GM18508 (cell line): ENCODE data around the gene LDHAL6B.

Experiments
- ATAC-seq: cut with Tn5 transposase; IDR thresholded peaks from one replicate; pipeline ENCODE4 v1.9.1; 2021; ENCODE audit warnings: moderate number of reproducible peaks; ENCODE audit not compliant: insufficient read depth, unreplicated experiment

LDHAL6B gene

GRCh38 chr15:59245559-59245958, 38.9 kb downstream of the LDHAL6B start:
- ATAC-seq = no peak

DNA sequence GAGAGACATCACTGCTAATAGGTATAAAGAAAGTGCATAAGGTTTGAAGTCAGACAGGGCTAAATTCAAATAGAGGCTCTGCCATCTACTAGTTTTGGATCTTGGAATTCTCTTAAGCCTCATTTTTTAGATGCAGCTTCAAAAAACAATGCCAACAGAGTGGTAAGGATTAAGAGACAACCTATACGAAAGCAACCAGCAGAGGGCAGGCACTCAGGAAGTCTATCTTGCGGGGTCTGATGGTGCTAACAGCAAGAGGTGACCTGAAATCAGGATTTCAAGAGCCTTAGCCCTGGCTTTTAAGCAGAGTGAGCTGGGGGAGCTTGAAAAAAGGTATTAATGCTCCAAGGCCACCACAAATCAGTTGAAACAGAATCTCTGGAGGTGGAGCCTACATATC, 40.7 kb downstream of the LDHAL6B start:
- ATAC-seq = no peak

DNA sequence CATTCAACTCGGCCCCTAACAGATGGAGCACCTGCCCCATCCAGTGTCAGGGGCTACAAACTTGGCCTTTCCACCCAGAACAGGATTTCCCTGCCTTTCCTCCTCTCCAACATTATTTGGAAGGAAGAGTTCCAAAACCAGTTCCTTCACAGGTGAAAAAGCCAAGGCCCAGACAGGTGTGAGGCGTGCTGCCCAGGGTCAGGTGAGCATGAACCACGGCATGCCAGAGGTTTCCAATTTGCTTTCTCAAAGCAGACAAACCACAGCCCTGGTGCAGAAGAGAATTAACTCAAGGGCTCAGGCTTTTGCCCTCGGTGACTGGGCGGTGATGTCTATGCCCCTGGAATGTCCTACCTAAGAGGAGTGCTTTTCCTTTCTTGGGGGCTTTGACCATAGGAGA, 43.2 kb downstream of the LDHAL6B start:
- ATAC-seq = no peak

- ATAC-seq = no peak
These were observed 43.6 kb downstream of the LDHAL6B start for GRCh38 chr15:59250249-59250648.

DNA sequence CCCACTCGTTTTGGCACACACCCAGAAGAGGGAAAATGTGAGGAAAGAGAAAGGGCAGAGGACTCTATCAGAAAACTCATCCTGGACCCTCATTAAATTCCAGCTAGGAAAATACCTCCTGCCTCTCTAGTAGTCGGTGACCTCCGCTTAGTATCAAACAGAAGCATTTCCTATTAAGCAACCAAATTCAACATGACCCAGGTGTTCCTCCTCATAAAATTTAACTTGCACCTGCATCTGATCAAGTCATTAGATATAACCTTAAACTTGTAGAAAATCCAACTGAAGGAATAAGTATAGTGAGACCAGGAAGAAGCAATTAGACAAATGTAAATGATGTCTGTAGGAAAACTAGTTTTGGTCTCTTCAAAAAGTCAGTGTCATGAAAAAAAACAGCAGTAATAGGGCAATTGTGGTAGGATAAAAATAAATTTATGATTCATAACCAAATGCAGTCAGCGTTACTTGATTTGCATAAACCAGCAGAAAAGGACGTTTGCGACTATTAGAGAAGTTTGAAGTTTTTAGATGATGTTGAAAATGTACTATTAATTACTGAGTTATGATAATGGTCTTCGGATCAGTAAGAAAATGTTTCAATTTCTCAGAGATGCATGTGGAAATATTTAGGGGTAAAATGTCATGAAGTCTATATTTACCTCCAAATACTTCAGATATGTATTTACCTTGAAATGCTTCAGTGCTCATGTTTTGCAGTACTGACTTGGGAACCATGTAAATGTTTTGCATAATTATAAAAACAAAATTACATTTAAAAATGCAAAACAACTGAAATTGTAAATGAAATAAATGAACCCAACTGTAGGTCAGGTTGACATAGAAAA, 44.6 kb downstream of the LDHAL6B start:
- ATAC-seq = peak; percentile 31

GRCh38 chr15:59252137-59252536, 45.5 kb downstream of the LDHAL6B start:
- ATAC-seq = no peak

- ATAC-seq = no peak
These were observed 49.2 kb downstream of the LDHAL6B start for GRCh38 chr15:59255680-59256336.

DNA sequence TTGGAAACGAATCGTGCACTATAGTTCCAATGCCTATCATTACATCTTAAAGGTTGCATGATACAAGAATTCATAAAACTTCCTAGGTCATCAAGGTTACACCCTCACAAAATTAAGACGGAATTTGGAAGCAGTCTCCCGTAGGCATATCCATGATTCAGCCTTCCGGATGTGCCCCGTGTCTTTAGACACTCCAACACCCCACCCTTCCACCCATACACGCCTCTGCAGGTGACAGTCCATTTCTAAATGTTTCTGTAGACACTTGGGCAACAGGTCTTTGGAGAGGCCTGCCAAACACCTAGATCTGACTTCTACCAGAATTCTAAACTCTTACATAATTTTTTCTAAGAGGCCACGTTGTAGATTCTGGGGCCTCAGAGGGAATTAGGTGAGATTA, 49.8 kb downstream of the LDHAL6B start:
- ATAC-seq = no peak

GRCh38 chr15:59257140-59257539, 50.5 kb downstream of the LDHAL6B start:
- ATAC-seq = no peak
